HepG2 (cell line): Measurements from ENCODE around the gene NUDT8. TPM values are rescaled to one million over a fixed set of nuclear protein-coding genes. Genes with fewer than 3 reads are reported as not detected.

Experiments
- GABPA ChIP-seq, 2 experiments: IDR thresholded peaks; 2 replicates each; pipeline ENCODE4 v1.6.1; 2011 to 2016; ENCODE audit warnings: low read depth in 2 of 2, low read length in 1 of 2, missing biosample characterization in 1 of 2, missing genetic modification characterization in 1 of 2
- RFX5 ChIP-seq: IDR thresholded peaks from 2 replicates; pipeline ENCODE4 v1.6.1; 2011; ENCODE audit warnings: low read depth, low read length, improper control_type of control experiment
- SMC3 ChIP-seq: IDR thresholded peaks from 2 replicates; pipeline ENCODE4 v1.6.1; 2011; ENCODE audit warnings: low read length, improper control_type of control experiment
- SOX13 ChIP-seq, 3 experiments: fragments of 450-650 bp in 1 of 3; sonication (generic) in 1 of 3; formaldehyde crosslinking in 1 of 3; IDR thresholded peaks in 2 of 3; conservative IDR thresholded peaks in 1 of 3; 2 replicates each; pipeline versions ENCODE4 v1.5.0 to v1.6.1; 2016 to 2020; ENCODE audit warnings: antibody characterized with exemption in 1 of 3, mild to moderate bottlenecking in 1 of 3, missing compliant biosample characterization in 1 of 3, missing genetic modification reagents in 1 of 3, moderate library complexity in 1 of 3
- TP53 ChIP-seq: sonication (generic); formaldehyde crosslinking; conservative IDR thresholded peaks from 2 replicates; pipeline ENCODE4 v1.4.0; 2020; ENCODE audit warnings: missing genetic modification reagents
- ZFYVE20 ChIP-seq: sonication (generic); formaldehyde crosslinking; IDR thresholded peaks from 2 replicates; pipeline ENCODE4 v1.8.0; 2023; ENCODE audit warnings: low read depth, mild to moderate bottlenecking, moderate library complexity, missing genetic modification reagents, borderline replicate concordance
- ZNF24 ChIP-seq: fragments of 450-650 bp; IDR thresholded peaks from 2 replicates; pipeline ENCODE4 v1.6.1; 2017; ENCODE audit warnings: antibody characterized with exemption, mild to moderate bottlenecking
- polyA plus RNA-seq, 8 experiments: library from polyadenylated mRNA; depleted of rRNA in 3 of 8; stranded (reverse) in 7 of 8; unstranded in 1 of 8; fragments of >200 nt; fragmentation: Illumina TruSeq in 4 of 8; extraction: Trizol in 4 of 8; gene quantifications; 2 replicates each; pipeline versions ENCODE4 v1.2.1 to v1.2.3, GENCODE V29; 2011 to 2016; ENCODE audit warnings: low read depth in 4 of 8, missing spikeins in 1 of 8, mixed read lengths in 1 of 8; ENCODE audit not compliant: insufficient read depth in 1 of 8
- total RNA-seq, 5 experiments: library from RNA; depleted of rRNA; stranded (reverse); fragments of >200 nt; fragmentation: Illumina TruSeq; extraction: Trizol; gene quantifications; 2 replicates each; pipeline ENCODE4 v1.2.3, GENCODE V29; 2016; ENCODE audit warnings: low read depth in 1 of 5
- TF ChIP-seq, protein P1 (sequence below): IDR thresholded peaks from 2 replicates; pipeline ENCODE4 v1.6.1; 2016; ENCODE audit warnings: missing biosample characterization, missing genetic modification reagents, low read depth
- TF ChIP-seq, protein P2 (sequence below): sonication (generic); formaldehyde crosslinking; IDR thresholded peaks from 2 replicates; pipeline ENCODE4 v1.8.1; 2023; ENCODE audit warnings: mild to moderate bottlenecking, moderate library complexity, missing genetic modification reagents
- TF ChIP-seq, protein P3 (sequence below): sonication (generic); formaldehyde crosslinking; IDR thresholded peaks from 2 replicates; pipeline ENCODE4 v1.5.1; 2020; ENCODE audit warnings: mild to moderate bottlenecking, missing genetic modification reagents
- TF ChIP-seq, protein P4 (sequence below): sonication (generic); formaldehyde crosslinking; IDR thresholded peaks from 2 replicates; pipeline ENCODE4 v1.5.0; 2020; ENCODE audit warnings: missing genetic modification reagents, mild to moderate bottlenecking, borderline replicate concordance
- TF ChIP-seq, protein P5 (sequence below): sonication (generic); formaldehyde crosslinking; conservative IDR thresholded peaks from 2 replicates; pipeline ENCODE4 v1.5.0; 2020; ENCODE audit warnings: missing genetic modification reagents
- TF ChIP-seq, protein P6 (sequence below): sonication (generic); formaldehyde crosslinking; IDR thresholded peaks from 2 replicates; pipeline ENCODE4 v1.8.1; 2022; ENCODE audit warnings: low read depth, mild to moderate bottlenecking, missing genetic modification reagents

NUDT8 gene
- total and polyA plus RNA-seq, 2 of the 13 experiments (the other 11 are each of a cell fraction or from before 2014, with no cell fraction given) = 6.7 to 25.8 TPM

DNA sequence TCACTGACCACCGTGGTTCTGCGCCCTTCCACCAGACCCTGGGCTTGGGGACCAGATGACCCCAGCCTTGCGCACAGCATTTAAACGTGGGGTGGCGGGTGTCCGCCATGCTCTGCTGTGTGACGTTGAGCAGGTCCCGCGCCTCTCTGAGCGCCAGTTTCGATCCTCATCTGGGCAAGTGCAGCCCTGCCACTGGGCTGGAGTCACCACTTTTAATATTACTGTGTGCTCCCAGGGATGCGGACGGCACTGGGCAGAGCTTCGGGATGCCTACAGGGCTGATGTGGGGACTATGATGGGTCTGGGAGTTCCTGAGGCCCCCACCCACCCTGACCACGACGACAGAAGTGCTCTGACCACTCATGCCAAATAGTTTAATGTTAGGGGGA, 1.2 kb upstream of the NUDT8 start (continued):
- no peak for TF ChIP-seq ZFYVE20 (CRISPR knock-in tag)
- TF ChIP-seq, protein P1, sequence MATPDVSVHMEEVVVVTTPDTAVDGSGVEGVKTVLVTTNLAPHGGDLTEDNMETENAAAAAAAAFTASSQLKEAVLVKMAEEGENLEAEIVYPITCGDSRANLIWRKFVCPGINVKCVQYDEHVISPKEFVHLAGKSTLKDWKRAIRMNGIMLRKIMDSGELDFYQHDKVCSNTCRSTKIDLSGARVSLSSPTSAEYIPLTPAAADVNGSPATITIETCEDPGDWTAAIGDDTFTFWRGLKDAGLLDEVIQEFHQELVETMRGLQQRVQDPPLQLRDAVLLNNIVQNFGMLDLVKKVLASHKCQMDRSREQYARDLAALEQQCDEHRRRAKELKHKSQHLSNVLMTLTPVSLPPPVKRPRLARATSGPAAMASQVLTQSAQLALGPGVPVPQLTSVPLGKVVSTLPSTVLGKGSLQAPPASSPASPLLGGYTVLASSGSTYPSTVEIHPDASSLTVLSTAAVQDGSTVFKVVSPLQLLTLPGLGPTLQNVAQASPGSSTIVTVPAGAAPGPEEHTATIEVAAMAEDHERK (CRISPR knock-in tag) = no peak
- no peak for TF ChIP-seq RFX5
- TF ChIP-seq, protein P2, sequence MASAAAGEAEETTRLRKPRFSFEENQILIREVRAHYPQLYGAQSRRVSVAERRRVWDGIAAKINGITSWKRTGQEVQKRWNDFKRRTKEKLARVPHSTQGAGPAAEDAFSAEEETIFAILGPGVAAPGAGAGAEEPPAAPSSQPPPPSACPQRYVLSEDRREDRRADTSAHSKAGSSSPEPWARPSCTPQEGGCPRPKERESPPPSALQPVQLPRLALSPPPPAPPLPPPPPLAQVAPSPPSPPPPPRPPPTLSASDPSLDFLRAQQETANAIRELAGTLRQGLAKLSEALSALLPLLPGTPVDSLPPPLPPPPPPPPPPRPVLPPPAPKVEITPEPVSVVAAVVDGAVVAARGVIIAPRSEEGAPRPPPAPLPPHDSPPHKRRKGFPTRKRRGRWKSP (CRISPR knock-in tag) = no peak
- TF ChIP-seq GABPA (IDR thresholded peaks at IDR 0.05; ENCODE audit: low read depth, low read length) = no peak
- no peak for TF ChIP-seq GABPA (CRISPR knock-in tag; IDR thresholded peaks at IDR 0.05; ENCODE audit: low read depth)
- no peak for TF ChIP-seq ZNF24
- TF ChIP-seq, protein P3, sequence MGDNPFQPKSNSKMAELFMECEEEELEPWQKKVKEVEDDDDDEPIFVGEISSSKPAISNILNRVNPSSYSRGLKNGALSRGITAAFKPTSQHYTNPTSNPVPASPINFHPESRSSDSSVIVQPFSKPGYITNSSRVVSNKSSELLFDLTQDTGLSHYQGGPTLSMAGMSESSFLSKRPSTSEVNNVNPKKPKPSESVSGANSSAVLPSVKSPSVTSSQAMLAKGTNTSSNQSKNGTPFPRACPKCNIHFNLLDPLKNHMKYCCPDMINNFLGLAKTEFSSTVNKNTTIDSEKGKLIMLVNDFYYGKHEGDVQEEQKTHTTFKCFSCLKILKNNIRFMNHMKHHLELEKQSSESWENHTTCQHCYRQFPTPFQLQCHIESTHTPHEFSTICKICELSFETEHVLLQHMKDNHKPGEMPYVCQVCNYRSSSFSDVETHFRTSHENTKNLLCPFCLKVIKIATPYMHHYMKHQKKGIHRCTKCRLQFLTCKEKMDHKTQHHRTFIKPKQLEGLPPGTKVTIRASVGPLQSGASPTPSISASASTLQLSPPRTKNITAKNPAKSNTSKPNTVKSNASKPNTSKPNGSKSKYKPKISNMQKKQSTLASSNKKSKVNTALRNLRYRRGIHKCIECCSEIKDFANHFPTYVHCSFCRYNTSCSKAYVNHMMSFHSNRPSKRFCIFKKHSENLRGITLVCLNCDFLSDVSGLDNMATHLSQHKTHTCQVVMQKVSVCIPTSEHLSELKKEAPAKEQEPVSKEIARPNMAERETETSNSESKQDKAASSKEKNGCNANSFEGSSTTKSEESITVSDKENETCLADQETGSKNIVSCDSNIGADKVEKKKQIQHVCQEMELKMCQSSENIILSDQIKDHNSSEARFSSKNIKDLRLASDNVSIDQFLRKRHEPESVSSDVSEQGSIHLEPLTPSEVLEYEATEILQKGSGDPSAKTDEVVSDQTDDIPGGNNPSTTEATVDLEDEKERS (CRISPR knock-in tag) = 0 out of 2 replicates have a peak, but pooled peaks have one; percentile 14
- no peak for TF ChIP-seq SOX13 (IDR thresholded peaks at IDR 0.05)
- no peak for TF ChIP-seq SOX13 (CRISPR knock-in tag; conservative IDR thresholded peaks at IDR 0.05 in 1 of 2, IDR thresholded peaks at IDR 0.05 in 1 of 2)
- TF ChIP-seq, protein P4, sequence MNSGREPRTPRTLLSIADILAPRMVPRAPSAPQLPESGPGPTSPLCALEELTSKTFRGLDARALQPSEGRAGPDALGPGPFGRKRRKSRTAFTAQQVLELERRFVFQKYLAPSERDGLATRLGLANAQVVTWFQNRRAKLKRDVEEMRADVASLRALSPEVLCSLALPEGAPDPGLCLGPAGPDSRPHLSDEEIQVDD = no peak
- TF ChIP-seq, protein P5, sequence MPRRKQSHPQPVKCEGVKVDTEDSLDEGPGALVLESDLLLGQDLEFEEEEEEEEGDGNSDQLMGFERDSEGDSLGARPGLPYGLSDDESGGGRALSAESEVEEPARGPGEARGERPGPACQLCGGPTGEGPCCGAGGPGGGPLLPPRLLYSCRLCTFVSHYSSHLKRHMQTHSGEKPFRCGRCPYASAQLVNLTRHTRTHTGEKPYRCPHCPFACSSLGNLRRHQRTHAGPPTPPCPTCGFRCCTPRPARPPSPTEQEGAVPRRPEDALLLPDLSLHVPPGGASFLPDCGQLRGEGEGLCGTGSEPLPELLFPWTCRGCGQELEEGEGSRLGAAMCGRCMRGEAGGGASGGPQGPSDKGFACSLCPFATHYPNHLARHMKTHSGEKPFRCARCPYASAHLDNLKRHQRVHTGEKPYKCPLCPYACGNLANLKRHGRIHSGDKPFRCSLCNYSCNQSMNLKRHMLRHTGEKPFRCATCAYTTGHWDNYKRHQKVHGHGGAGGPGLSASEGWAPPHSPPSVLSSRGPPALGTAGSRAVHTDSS (CRISPR knock-in tag) = no peak
- no peak for TF ChIP-seq SMC3
- no peak for TF ChIP-seq TP53 (CRISPR knock-in tag)
- TF ChIP-seq, protein P6, sequence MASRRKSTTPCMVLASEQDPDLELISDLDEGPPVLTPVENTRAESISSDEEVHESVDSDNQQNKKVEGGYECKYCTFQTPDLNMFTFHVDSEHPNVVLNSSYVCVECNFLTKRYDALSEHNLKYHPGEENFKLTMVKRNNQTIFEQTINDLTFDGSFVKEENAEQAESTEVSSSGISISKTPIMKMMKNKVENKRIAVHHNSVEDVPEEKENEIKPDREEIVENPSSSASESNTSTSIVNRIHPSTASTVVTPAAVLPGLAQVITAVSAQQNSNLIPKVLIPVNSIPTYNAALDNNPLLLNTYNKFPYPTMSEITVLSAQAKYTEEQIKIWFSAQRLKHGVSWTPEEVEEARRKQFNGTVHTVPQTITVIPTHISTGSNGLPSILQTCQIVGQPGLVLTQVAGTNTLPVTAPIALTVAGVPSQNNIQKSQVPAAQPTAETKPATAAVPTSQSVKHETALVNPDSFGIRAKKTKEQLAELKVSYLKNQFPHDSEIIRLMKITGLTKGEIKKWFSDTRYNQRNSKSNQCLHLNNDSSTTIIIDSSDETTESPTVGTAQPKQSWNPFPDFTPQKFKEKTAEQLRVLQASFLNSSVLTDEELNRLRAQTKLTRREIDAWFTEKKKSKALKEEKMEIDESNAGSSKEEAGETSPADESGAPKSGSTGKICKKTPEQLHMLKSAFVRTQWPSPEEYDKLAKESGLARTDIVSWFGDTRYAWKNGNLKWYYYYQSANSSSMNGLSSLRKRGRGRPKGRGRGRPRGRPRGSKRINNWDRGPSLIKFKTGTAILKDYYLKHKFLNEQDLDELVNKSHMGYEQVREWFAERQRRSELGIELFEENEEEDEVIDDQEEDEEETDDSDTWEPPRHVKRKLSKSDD = 0 out of 2 replicates have a peak, but pooled peaks have one; percentile 35
